ENCODE results near the gene SPTLC2. TPM values are rescaled to one million over a fixed set of nuclear protein-coding genes. Genes with fewer than 3 reads are reported as not detected.

SPTLC2 gene
- total RNA-seq, 3 donors from 2014 or later (not counting 1 experiment from before 2014, with no cell fraction given): 35.2 to 58.6 (median 50.4) TPM

- Mint-ChIP-seq H3K27ac (no peak overlapping the region), H3K4me3 (no peak overlapping the region), H3K36me3 (no peaks in the 10 kb centered on the region), H3K9me3 (no peaks in the 10 kb centered on the region), H3K4me1 (no peaks in the 10 kb centered on the region), H3K27me3 (ENCODE audit: low read depth in 2 of 2) (peaks cover 0 to 3% of the 10 kb centered on the region in 2 donors)
- TF ChIP-seq CTCF (IDR thresholded peaks at IDR 0.05): no peak
- H3K27ac ChIP-seq (ENCODE audit: low read length): no peak overlapping the region
- no peaks in the 10 kb centered on the region for H3K27me3 ChIP-seq (ENCODE audit: control insufficient read depth, insufficient read depth, low read length)
- WGBS (ENCODE audit: insufficient coverage): 96% methylated on average over 3 of the region's 5 CpGs
- H3K4me1 ChIP-seq (ENCODE audit: control insufficient read depth, insufficient read depth, low read length): no peaks in the 10 kb centered on the region
- no peaks in the 10 kb centered on the region for H3K36me3 ChIP-seq (ENCODE audit: control insufficient read depth, insufficient read depth, low read length)
- no peak for DNase-seq
- intact Hi-C loops (cut with micrococcal nuclease): no loop called here
- H3K9me3 ChIP-seq (ENCODE audit: control insufficient read depth, insufficient read depth, low read length): no peaks in the 10 kb centered on the region
- no peak for ATAC-seq
- no peak overlapping the region for H3K4me3 ChIP-seq (ENCODE audit: low read length)
Measured at GRCh38 chr14:77491056-77491455, 125.4 kb downstream of the SPTLC2 start.

GRCh38 chr14:77490347-77490986 is 126.0 kb downstream of the SPTLC2 start:
- Histone ChIP-seq H3K36me3 (ENCODE audit: control insufficient read depth, insufficient read depth, low read length) (no peaks in the 10 kb centered on the region), H3K4me1 (ENCODE audit: control insufficient read depth, insufficient read depth, low read length) (no peaks in the 10 kb centered on the region), H3K27me3 (ENCODE audit: control insufficient read depth, insufficient read depth, low read length) (no peaks in the 10 kb centered on the region), H3K27ac (ENCODE audit: low read length) (no peak overlapping the region), H3K9me3 (ENCODE audit: control insufficient read depth, insufficient read depth, low read length) (no peaks in the 10 kb centered on the region), H3K4me3 (ENCODE audit: low read length) (no peak overlapping the region)
- H3K9me3 Mint-ChIP-seq: no peaks in the 10 kb centered on the region
- no peaks in the 10 kb centered on the region for H3K36me3 Mint-ChIP-seq
- DNase-seq (no peak), ATAC-seq (no peak)
- H3K4me3 Mint-ChIP-seq: no peak overlapping the region
- no peak overlapping the region for H3K27ac Mint-ChIP-seq
- intact Hi-C loops (cut with micrococcal nuclease): no loop called here
- no peaks in the 10 kb centered on the region for H3K27me3 Mint-ChIP-seq (ENCODE audit: low read depth in 2 of 2)
- H3K4me1 Mint-ChIP-seq: no peaks in the 10 kb centered on the region
- no peak for TF ChIP-seq CTCF (IDR thresholded peaks at IDR 0.05)
- WGBS (ENCODE audit: insufficient coverage): 90% methylated on average over 6 of the region's 8 CpGs

- 87% methylated on average over 6 of the region's 6 CpGs for WGBS (ENCODE audit: insufficient coverage)
- no peaks in the 10 kb centered on the region for H3K4me1 Mint-ChIP-seq
- ATAC-seq (no peak), DNase-seq (no peak)
- H3K27ac Mint-ChIP-seq: no peak overlapping the region
- H3K36me3 Mint-ChIP-seq: no peaks in the 10 kb centered on the region
- H3K27me3 ChIP-seq (ENCODE audit: control insufficient read depth, insufficient read depth, low read length): no peaks in the 10 kb centered on the region
- no peaks in the 10 kb centered on the region for H3K9me3 Mint-ChIP-seq
- no peaks in the 10 kb centered on the region for H3K27me3 Mint-ChIP-seq (ENCODE audit: low read depth in 2 of 2)
- H3K36me3 ChIP-seq (ENCODE audit: control insufficient read depth, insufficient read depth, low read length): no peaks in the 10 kb centered on the region
- no peak for TF ChIP-seq CTCF (IDR thresholded peaks at IDR 0.05)
- no peak overlapping the region for H3K4me3 ChIP-seq (ENCODE audit: low read length)
- H3K9me3 ChIP-seq (ENCODE audit: control insufficient read depth, insufficient read depth, low read length): no peaks in the 10 kb centered on the region
- H3K4me3 Mint-ChIP-seq: no peak overlapping the region
- H3K4me1 ChIP-seq (ENCODE audit: control insufficient read depth, insufficient read depth, low read length): no peaks in the 10 kb centered on the region
- intact Hi-C loops (cut with micrococcal nuclease): no loop called here
- H3K27ac ChIP-seq (ENCODE audit: low read length): no peak overlapping the region
Measured at GRCh38 chr14:77489041-77489440, 127.4 kb downstream of the SPTLC2 start.

DNA sequence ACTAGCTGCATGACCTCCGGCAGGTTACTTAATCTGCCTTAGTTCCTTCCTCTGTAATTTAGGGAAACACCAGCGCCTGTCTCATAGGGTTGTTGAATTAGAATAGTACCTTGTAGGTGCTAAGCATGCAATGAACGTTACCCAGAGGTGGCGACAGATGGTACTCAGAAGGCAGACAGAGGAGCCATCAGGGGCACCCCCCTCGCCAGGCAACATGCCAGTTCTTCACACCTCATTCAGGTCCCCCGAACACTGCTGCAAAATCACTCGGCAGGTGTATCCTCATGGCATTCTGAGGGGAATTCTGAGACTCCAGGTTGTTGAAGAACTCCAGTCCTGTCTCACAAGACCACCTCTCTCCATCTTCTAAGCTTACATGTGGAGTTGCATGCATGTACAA is 127.9 kb downstream of the SPTLC2 start:
- no peaks in the 10 kb centered on the region for H3K4me1 Mint-ChIP-seq
- TF ChIP-seq CTCF (IDR thresholded peaks at IDR 0.05): no peak
- H3K27ac Mint-ChIP-seq: no peak overlapping the region
- Histone ChIP-seq H3K27me3 (ENCODE audit: control insufficient read depth, insufficient read depth, low read length) (no peaks in the 10 kb centered on the region), H3K9me3 (ENCODE audit: control insufficient read depth, insufficient read depth, low read length) (no peaks in the 10 kb centered on the region), H3K4me3 (ENCODE audit: low read length) (no peak overlapping the region), H3K36me3 (ENCODE audit: control insufficient read depth, insufficient read depth, low read length) (no peaks in the 10 kb centered on the region), H3K27ac (ENCODE audit: low read length) (no peak overlapping the region), H3K4me1 (ENCODE audit: control insufficient read depth, insufficient read depth, low read length) (no peaks in the 10 kb centered on the region)
- no peak for DNase-seq
- no peaks in the 10 kb centered on the region for H3K36me3 Mint-ChIP-seq
- 94% methylated on average over 7 of the region's 7 CpGs for WGBS (ENCODE audit: insufficient coverage)
- no peaks in the 10 kb centered on the region for H3K27me3 Mint-ChIP-seq (ENCODE audit: low read depth in 2 of 2)
- no peak for ATAC-seq
- no peaks in the 10 kb centered on the region for H3K9me3 Mint-ChIP-seq
- H3K4me3 Mint-ChIP-seq: no peak overlapping the region
- intact Hi-C loops (cut with micrococcal nuclease): no loop called here
